Measurements from ENCODE around the gene PARD3. TPM values are rescaled to one million over a fixed set of nuclear protein-coding genes. Genes with fewer than 3 reads are reported as not detected.
"Not testable (repeated sequence)": the region's sequence is repeated elsewhere in the genome, so short reads cannot be mapped to it uniquely, and the experiment has no call there.

The PARD3 gene
- total and polyA plus RNA-seq, 2 experiments from 2014 or later, result 6.3 to 21.2 TPM

DNA sequence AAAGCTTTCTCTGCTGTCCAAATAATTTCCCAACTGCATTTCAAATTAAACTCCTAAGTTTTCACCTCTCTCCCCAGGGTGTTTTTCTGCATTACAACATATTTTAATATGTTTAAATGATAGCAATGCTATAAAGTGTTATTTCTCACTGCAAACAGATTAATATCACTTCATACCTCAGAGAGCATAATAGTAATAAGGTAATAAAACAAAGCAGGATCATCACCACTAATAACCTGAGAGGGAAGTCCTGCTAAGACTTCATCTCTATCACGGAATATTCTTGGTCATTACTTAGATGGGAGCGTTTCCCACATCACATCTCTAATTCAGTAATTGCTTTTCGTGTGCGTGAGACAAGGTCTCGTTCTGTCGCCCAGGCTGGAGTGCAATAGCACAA lies 168.8 kb downstream of the PARD3 start:
- Histone ChIP-seq H2AFZ (no peak overlapping the region), H3K79me2 (ENCODE audit: insufficient read depth) (peaks cover 24% of the 10 kb centered on the region)
- in situ Hi-C loops (cut with MboI), result loop anchor here (25.0 kb wide), 2 partner anchors 1434 to 1859 kb away; no protein-coding TSS in a partner anchor

DNA sequence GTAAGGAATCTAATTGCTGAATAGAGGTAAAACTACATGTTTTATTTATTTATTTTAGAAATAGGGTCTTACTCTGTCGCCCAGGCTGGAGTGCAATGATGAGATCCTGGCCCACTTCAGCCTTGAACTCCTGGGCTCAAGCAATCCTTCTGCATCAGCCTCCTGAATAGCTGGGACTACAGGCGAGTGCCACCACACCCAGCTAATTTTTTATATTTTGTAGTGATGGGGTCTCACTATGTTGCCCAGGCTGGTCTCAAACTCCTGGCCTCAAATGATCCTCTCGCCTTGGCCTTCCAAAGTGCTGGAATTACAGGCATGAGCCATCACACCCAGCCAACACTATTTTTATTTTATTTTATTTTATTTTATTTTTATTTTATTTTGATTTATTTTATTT lies 170.3 kb downstream of the PARD3 start:
- not testable (repeated sequence) for H3K4me2 ChIP-seq (ENCODE audit: unreplicated experiment); H3K27me3 ChIP-seq (replicated peaks; ENCODE audit: insufficient read depth); H3K27ac ChIP-seq; DNase-seq; H3K9ac ChIP-seq; H3K36me3 ChIP-seq (ENCODE audit: low read depth); H3K4me1 ChIP-seq (ENCODE audit: insufficient read depth); H4K20me1 ChIP-seq (ENCODE audit: insufficient read depth); H2AFZ ChIP-seq; H3K9me2 ChIP-seq (ENCODE audit: insufficient read depth); H3F3A ChIP-seq (ENCODE audit: insufficient read depth); H3K9me3 ChIP-seq (ENCODE audit: low read depth); H3K4me3 ChIP-seq
- in situ Hi-C loops (cut with MboI), result loop anchor here (25.0 kb wide), 2 partner anchors 1433 to 1858 kb away; no protein-coding TSS in a partner anchor
- peaks cover 23% of the 10 kb centered on the region for H3K79me2 ChIP-seq (ENCODE audit: insufficient read depth)
- 93 to 94% methylated on average over 3 of the region's 3 CpGs for WGBS, 2 experiments (ENCODE audit: low coverage in 1 of 2, low lambda C conversion rate in 2 of 2, missing lambda C conversion rate in 2 of 2)

More for the DNA sequence above, 168.8 kb downstream of the PARD3 start:
- Histone ChIP-seq H3K27me3 (replicated peaks; ENCODE audit: insufficient read depth) (no peaks in the 10 kb centered on the region), H3K9me2 (ENCODE audit: insufficient read depth) (no peaks in the 10 kb centered on the region), H3K9ac (no peak overlapping the region), H3K27ac (no peak overlapping the region), H3K9me3 (ENCODE audit: low read depth) (no peaks in the 10 kb centered on the region), H3K4me3 (no peak overlapping the region), H3K36me3 (ENCODE audit: low read depth) (no peaks in the 10 kb centered on the region), H4K20me1 (ENCODE audit: insufficient read depth) (0 out of 2 replicates have a peak, but pooled peaks cover 4% of the 10 kb centered on the region), H3K4me2 (ENCODE audit: unreplicated experiment) (no peak overlapping the region), H3F3A (ENCODE audit: insufficient read depth) (no peaks in the 10 kb centered on the region), H3K4me1 (ENCODE audit: insufficient read depth) (no peaks in the 10 kb centered on the region)
- 98% methylated on average over 6 of the region's 6 CpGs for WGBS, 2 experiments (ENCODE audit: low coverage in 1 of 2, low lambda C conversion rate in 2 of 2, missing lambda C conversion rate in 2 of 2)
- no peak for TF ChIP-seq EZH2phosphoT487 (IDR thresholded peaks at IDR 0.05; ENCODE audit: insufficient read depth, low read depth)
- TF ChIP-seq EZH2 (IDR thresholded peaks at IDR 0.05; ENCODE audit: insufficient read depth, poor library complexity, severe bottlenecking), result no peak
- no peak for DNase-seq

DNA sequence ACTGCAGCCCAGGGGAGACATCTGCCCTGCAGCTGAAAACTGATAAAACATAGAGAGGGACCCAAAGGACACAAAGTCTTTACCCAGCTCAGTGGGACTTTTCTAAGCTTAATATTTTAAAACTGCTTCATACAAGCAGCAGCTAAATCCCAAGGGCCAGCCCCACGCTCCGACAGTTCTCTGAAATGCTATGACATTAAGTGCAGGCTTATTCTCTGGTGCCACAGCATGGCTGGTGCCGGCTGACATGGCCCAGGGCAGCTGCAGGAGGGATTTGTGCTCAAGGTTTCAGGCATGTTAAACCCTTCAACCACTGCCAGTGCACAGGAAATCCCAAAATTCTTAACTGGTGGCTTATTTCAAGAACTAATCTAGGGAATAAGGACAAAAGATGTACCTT lies 170.9 kb downstream of the PARD3 start:
- DNase-seq, result no peak
- Histone ChIP-seq H3K27me3 (replicated peaks; ENCODE audit: insufficient read depth) (no peaks in the 10 kb centered on the region), H3K9me2 (ENCODE audit: insufficient read depth) (no peaks in the 10 kb centered on the region), H3K9me3 (ENCODE audit: low read depth) (no peaks in the 10 kb centered on the region), H3K4me1 (ENCODE audit: insufficient read depth) (no peaks in the 10 kb centered on the region), H3K4me3 (no peak overlapping the region), H3K4me2 (ENCODE audit: unreplicated experiment) (no peak overlapping the region), H3K36me3 (ENCODE audit: low read depth) (no peaks in the 10 kb centered on the region), H3K27ac (no peak overlapping the region), H3F3A (ENCODE audit: insufficient read depth) (no peaks in the 10 kb centered on the region), H3K9ac (no peak overlapping the region), H2AFZ (no peak overlapping the region), H4K20me1 (ENCODE audit: insufficient read depth) (0 out of 2 replicates have a peak, but pooled peaks cover 4% of the 10 kb centered on the region), H3K79me2 (ENCODE audit: insufficient read depth) (peaks cover 22% of the 10 kb centered on the region)
- TF ChIP-seq EZH2 (IDR thresholded peaks at IDR 0.05; ENCODE audit: insufficient read depth, poor library complexity, severe bottlenecking) (no peak), EZH2phosphoT487 (IDR thresholded peaks at IDR 0.05; ENCODE audit: insufficient read depth, low read depth) (no peak)
- 89 to 100% methylated on average over 3 of the region's 3 CpGs for WGBS, 2 experiments (ENCODE audit: low coverage in 1 of 2, low lambda C conversion rate in 2 of 2, missing lambda C conversion rate in 2 of 2)
- in situ Hi-C loops (cut with MboI), result loop anchor here (25.0 kb wide), 2 partner anchors 1432 to 1857 kb away; no protein-coding TSS in a partner anchor

DNA sequence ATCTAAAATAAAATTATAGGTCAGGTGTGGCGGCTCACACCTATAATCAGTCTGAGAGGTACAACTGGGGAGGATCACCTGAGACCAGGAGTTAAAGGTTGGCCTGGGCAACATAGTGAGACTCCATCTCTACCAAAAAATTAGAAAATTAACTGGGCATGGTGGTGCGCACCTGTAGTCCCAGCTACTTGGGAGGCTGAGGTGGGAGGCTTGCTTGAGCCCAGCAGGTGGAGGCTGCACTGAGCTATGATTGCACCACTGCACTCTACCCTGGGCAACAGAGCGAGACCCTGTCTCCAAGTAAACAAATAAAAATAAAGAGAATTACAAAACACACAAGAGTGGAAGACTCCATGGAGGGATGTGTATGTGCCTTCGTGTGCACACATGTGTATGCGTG lies 171.5 kb downstream of the PARD3 start:
- Histone ChIP-seq H3F3A (ENCODE audit: insufficient read depth) (no peaks in the 10 kb centered on the region), H3K4me1 (ENCODE audit: insufficient read depth) (0 out of 2 replicates have a peak, but pooled peaks cover 1% of the 10 kb centered on the region), H3K36me3 (ENCODE audit: low read depth) (no peaks in the 10 kb centered on the region), H2AFZ (no peak overlapping the region), H3K9me2 (ENCODE audit: insufficient read depth) (no peaks in the 10 kb centered on the region), H3K27me3 (replicated peaks; ENCODE audit: insufficient read depth) (no peaks in the 10 kb centered on the region), H3K9me3 (ENCODE audit: low read depth) (no peaks in the 10 kb centered on the region), H3K4me2 (ENCODE audit: unreplicated experiment) (no peak overlapping the region), H3K4me3 (no peak overlapping the region), H3K79me2 (ENCODE audit: insufficient read depth) (peaks cover 18% of the 10 kb centered on the region), H3K9ac (no peak overlapping the region), H4K20me1 (ENCODE audit: insufficient read depth) (0 out of 2 replicates have a peak, but pooled peaks cover 4% of the 10 kb centered on the region), H3K27ac (no peak overlapping the region)
- no peak for TF ChIP-seq EZH2 (IDR thresholded peaks at IDR 0.05; ENCODE audit: insufficient read depth, poor library complexity, severe bottlenecking)
- no peak for TF ChIP-seq EZH2phosphoT487 (IDR thresholded peaks at IDR 0.05; ENCODE audit: insufficient read depth, low read depth)
- DNase-seq, result no peak
- 94 to 95% methylated on average over 5 of the region's 5 CpGs for WGBS, 2 experiments (ENCODE audit: low coverage in 1 of 2, low lambda C conversion rate in 2 of 2, missing lambda C conversion rate in 2 of 2)
- in situ Hi-C loops (cut with MboI), result loop anchor here (25.0 kb wide), 2 partner anchors 1431 to 1856 kb away; no protein-coding TSS in a partner anchor
